HL-60 (cell line): ENCODE data around the gene ALPK3.

Experiments used
- DNase-seq, 2 experiments: peaks; one replicate each; pipeline ENCODE4 v3.0.0-alpha.2; 2010 to 2020; ENCODE audit warnings: low read depth in 1 of 2, low spot score in 1 of 2
- H3K27ac ChIP-seq: fragments of 250-450 bp; sonication (Bioruptor Pico); replicated peaks from 2 replicates; pipeline ENCODE4 v1.5.1; 2020; ENCODE audit warnings: mild to moderate bottlenecking, moderate library complexity
- H3K27me3 ChIP-seq: fragments of 250-450 bp; sonication (Bioruptor Pico); 2 replicates; pipeline ENCODE4 v1.5.1; 2021; ENCODE audit warnings: mild to moderate bottlenecking, moderate library complexity; ENCODE audit not compliant: insufficient read depth, poor library complexity, severe bottlenecking
- H3K4me3 ChIP-seq: replicated peaks from 2 replicates; pipeline ENCODE4 v1.5.1; 2011; ENCODE audit warnings: mild to moderate bottlenecking, control low read depth, low read length; ENCODE audit not compliant: insufficient read depth
- GABPA ChIP-seq: IDR thresholded peaks from 2 replicates; pipeline ENCODE4 v1.6.1; 2012; ENCODE audit warnings: low read depth
- POLR2AphosphoS5 ChIP-seq: IDR thresholded peaks from 2 replicates; pipeline ENCODE4 v1.6.1; 2012; ENCODE audit warnings: low read depth
- REST ChIP-seq: IDR thresholded peaks from 2 replicates; pipeline ENCODE4 v1.6.1; 2012; ENCODE audit warnings: low read depth; ENCODE audit not compliant: insufficient replicate concordance
- SPI1 ChIP-seq: IDR thresholded peaks from 2 replicates; pipeline ENCODE4 v1.6.1; 2012; ENCODE audit warnings: low read depth, mild to moderate bottlenecking, borderline replicate concordance
- TF ChIP-seq, protein P1 (sequence below): IDR thresholded peaks from one replicate; pipeline ENCODE4 v1.5.1; 2011; ENCODE audit warnings: low read length, control low read depth, inconsistent platforms; ENCODE audit not compliant: insufficient read depth

The ALPK3 gene

GRCh38 chr15:84794162-84794547, 23.0 kb upstream of the ALPK3 start:
- no peak for DNase-seq
- H3K27me3 ChIP-seq, result no peaks in the 10 kb centered on the region
- H3K27ac ChIP-seq, result no peak overlapping the region
- H3K4me3 ChIP-seq, result no peak overlapping the region
- TF ChIP-seq GABPA, result no peak
- no peak for TF ChIP-seq POLR2AphosphoS5
- TF ChIP-seq SPI1, result no peak
- no peak for TF ChIP-seq REST
- TF ChIP-seq, protein P1, sequence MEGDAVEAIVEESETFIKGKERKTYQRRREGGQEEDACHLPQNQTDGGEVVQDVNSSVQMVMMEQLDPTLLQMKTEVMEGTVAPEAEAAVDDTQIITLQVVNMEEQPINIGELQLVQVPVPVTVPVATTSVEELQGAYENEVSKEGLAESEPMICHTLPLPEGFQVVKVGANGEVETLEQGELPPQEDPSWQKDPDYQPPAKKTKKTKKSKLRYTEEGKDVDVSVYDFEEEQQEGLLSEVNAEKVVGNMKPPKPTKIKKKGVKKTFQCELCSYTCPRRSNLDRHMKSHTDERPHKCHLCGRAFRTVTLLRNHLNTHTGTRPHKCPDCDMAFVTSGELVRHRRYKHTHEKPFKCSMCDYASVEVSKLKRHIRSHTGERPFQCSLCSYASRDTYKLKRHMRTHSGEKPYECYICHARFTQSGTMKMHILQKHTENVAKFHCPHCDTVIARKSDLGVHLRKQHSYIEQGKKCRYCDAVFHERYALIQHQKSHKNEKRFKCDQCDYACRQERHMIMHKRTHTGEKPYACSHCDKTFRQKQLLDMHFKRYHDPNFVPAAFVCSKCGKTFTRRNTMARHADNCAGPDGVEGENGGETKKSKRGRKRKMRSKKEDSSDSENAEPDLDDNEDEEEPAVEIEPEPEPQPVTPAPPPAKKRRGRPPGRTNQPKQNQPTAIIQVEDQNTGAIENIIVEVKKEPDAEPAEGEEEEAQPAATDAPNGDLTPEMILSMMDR, result no peak

- no peaks in the 10 kb centered on the region for H3K27me3 ChIP-seq
- H3K4me3 ChIP-seq, result no peak overlapping the region
- TF ChIP-seq POLR2AphosphoS5 (no peak), REST (no peak), GABPA (no peak), SPI1 (no peak)
- TF ChIP-seq, protein P1, result no peak
- no peak for DNase-seq
- H3K27ac ChIP-seq, result no peak overlapping the region
Observed at GRCh38 chr15:84795186-84795585, 22.0 kb upstream of the ALPK3 start.

GRCh38 chr15:84797212-84797611, 19.9 kb upstream of the ALPK3 start:
- no peak for DNase-seq
- TF ChIP-seq GABPA (no peak), REST (no peak), POLR2AphosphoS5 (no peak), SPI1 (no peak)
- TF ChIP-seq, protein P1, result no peak
- Histone ChIP-seq H3K27me3 (no peaks in the 10 kb centered on the region), H3K4me3 (no peak overlapping the region), H3K27ac (no peak overlapping the region)
